Tibial nerve (tissue), 4 donors: Measurements from ENCODE around the gene PLPP4.

Experiments used
- EP300 ChIP-seq, 2 donors: sonication (generic); formaldehyde crosslinking; IDR thresholded peaks; one replicate each; pipeline ENCODE4 v1.6.1; 2017; ENCODE audit warnings: antibody characterized with exemption in 2 of 2, mild to moderate bottlenecking in 1 of 2
- POLR2A ChIP-seq, 2 donors: fragments of 450-650 bp; IDR thresholded peaks; one replicate each; pipeline ENCODE4 v1.6.1; 2017; ENCODE audit warnings: antibody characterized with exemption in 2 of 2, mild to moderate bottlenecking in 2 of 2, moderate library complexity in 2 of 2
- TF ChIP-seq, protein P1 (sequence below), 5 experiments: fragments of 200-600 bp in 3 of 5; fragments of 450-650 bp in 2 of 5; sonication (generic) in 3 of 5; IDR thresholded peaks; one replicate each; pipeline ENCODE4 v1.5.1; 2016 to 2019; ENCODE audit warnings: antibody characterized with exemption in 5 of 5, mild to moderate bottlenecking in 3 of 5, moderate library complexity in 2 of 5

- TF ChIP-seq, protein P1, sequence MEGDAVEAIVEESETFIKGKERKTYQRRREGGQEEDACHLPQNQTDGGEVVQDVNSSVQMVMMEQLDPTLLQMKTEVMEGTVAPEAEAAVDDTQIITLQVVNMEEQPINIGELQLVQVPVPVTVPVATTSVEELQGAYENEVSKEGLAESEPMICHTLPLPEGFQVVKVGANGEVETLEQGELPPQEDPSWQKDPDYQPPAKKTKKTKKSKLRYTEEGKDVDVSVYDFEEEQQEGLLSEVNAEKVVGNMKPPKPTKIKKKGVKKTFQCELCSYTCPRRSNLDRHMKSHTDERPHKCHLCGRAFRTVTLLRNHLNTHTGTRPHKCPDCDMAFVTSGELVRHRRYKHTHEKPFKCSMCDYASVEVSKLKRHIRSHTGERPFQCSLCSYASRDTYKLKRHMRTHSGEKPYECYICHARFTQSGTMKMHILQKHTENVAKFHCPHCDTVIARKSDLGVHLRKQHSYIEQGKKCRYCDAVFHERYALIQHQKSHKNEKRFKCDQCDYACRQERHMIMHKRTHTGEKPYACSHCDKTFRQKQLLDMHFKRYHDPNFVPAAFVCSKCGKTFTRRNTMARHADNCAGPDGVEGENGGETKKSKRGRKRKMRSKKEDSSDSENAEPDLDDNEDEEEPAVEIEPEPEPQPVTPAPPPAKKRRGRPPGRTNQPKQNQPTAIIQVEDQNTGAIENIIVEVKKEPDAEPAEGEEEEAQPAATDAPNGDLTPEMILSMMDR (IDR thresholded peaks at IDR 0.05) = no peak
- TF ChIP-seq POLR2A (IDR thresholded peaks at IDR 0.05) (no peak), EP300 (IDR thresholded peaks at IDR 0.05) (no peak)
Observed at GRCh38 chr10:120414946-120415345, 42.1 kb upstream of the PLPP4 start.
